Transverse colon (tissue), 4 donors: ENCODE results near the gene OR8B2.

Source experiments
- POLR2AphosphoS5 ChIP-seq, 3 donors: sonication (generic); formaldehyde crosslinking; IDR thresholded peaks; one replicate each; pipeline ENCODE4 v1.6.1; 2016; ENCODE audit warnings: antibody characterized with exemption in 3 of 3
- TF ChIP-seq, protein P1 (sequence below), 5 experiments: fragments of 200-600 bp in 3 of 5; fragments of 450-650 bp in 2 of 5; sonication (generic) in 3 of 5; IDR thresholded peaks; 1 replicate in 2 of 5; 2 replicates in 3 of 5; pipeline ENCODE4 v1.5.1; 2016 to 2017; ENCODE audit warnings: antibody characterized with exemption in 5 of 5, inconsistent platforms in 3 of 5, mild to moderate bottlenecking in 2 of 5, moderate library complexity in 1 of 5

DNA sequence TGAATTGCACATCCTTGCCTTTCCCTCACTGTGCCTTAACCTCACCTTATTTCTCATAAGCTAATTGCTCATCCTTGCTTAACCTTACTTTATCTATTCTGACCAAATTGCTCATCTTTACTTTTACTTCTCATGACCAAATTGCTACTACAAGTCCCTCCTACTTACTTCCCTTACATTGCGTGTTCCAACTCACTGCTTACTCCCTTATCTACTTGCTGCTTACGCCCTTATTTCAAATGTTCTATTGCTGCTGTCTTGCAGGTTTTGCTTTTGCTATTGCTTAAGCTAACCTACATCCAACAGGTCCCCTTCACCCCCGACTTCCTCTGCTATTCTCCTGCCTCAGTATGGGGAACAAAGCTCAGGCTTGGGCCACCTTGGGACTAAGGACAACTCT, 8.0 kb downstream of the OR8B2 start:
- TF ChIP-seq, protein P1, sequence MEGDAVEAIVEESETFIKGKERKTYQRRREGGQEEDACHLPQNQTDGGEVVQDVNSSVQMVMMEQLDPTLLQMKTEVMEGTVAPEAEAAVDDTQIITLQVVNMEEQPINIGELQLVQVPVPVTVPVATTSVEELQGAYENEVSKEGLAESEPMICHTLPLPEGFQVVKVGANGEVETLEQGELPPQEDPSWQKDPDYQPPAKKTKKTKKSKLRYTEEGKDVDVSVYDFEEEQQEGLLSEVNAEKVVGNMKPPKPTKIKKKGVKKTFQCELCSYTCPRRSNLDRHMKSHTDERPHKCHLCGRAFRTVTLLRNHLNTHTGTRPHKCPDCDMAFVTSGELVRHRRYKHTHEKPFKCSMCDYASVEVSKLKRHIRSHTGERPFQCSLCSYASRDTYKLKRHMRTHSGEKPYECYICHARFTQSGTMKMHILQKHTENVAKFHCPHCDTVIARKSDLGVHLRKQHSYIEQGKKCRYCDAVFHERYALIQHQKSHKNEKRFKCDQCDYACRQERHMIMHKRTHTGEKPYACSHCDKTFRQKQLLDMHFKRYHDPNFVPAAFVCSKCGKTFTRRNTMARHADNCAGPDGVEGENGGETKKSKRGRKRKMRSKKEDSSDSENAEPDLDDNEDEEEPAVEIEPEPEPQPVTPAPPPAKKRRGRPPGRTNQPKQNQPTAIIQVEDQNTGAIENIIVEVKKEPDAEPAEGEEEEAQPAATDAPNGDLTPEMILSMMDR (IDR thresholded peaks at IDR 0.05): no peak
- no peak for TF ChIP-seq POLR2AphosphoS5 (IDR thresholded peaks at IDR 0.05)
